ENCODE data around the gene COL11A2. TPM values are rescaled to one million over a fixed set of nuclear protein-coding genes. Genes with fewer than 3 reads are reported as not detected.

COL11A2 gene
- total and polyA plus RNA-seq, 2 of the 13 experiments (the other 11 are each of a cell fraction or from before 2014, with no cell fraction given), result 0.55 TPM

- Histone ChIP-seq H3K9me3 (ENCODE audit: low read length) (no peaks in the 10 kb centered on the region), H3K27me3 (ENCODE audit: control insufficient read depth in 1 of 2, insufficient read depth in 2 of 2, low read length in 2 of 2) (peaks cover 3 to 5% of the 10 kb centered on the region in 2 experiments; a peak in 3 of 5 replicates), H3K27ac (ENCODE audit: extremely low read length, insufficient read depth, low read length) (no peak overlapping the region), H3K4me2 (ENCODE audit: low read depth, low read length) (no peak overlapping the region), H2AFZ (ENCODE audit: low read length) (no peak overlapping the region), H3K9ac (ENCODE audit: insufficient read depth, low read depth, low read length) (no peak overlapping the region), H4K20me1 (ENCODE audit: insufficient read depth, low read length) (no peaks in the 10 kb centered on the region), H3K79me2 (ENCODE audit: insufficient read depth, low read length) (no peaks in the 10 kb centered on the region), H3K4me1 (ENCODE audit: insufficient read depth, low read length) (peaks cover 23% of the 10 kb centered on the region), H3K4me3 (replicated peaks in 1 of 3; ENCODE audit: insufficient read depth in 1 of 3, low read depth in 2 of 3, low read length in 3 of 3) (no peak overlapping the region), H3K36me3 (replicated peaks in 1 of 2; ENCODE audit: control insufficient read depth in 1 of 2, insufficient read depth in 2 of 2, low read length in 2 of 2) (no peaks in the 10 kb centered on the region)
- ChIA-PET CTCF (ENCODE audit: low intra/inter-chr PET ratio, low total read pairs) (no interaction called here), POLR2A (no interaction called here)
- BruUV-seq (replicated peaks), result no TSS peak
- WGBS (ENCODE audit: low lambda C conversion rate), result 28% methylated on average over 6 of the region's 6 CpGs
- DNase-seq (ENCODE audit: low spot score) (no peak), FAIRE-seq (no peak), ATAC-seq (no peak)
- intact Hi-C loops (cut with micrococcal nuclease; ENCODE audit: unreplicated experiment) (no loop called here), in situ Hi-C loops (cut with HindIII; ENCODE audit: extremely low pct_ligation_motif_present, low pct_unique_long_range_greater_than_20kb) (loop anchor here (10.0 kb wide), 1 partner anchor 153 kb away; no protein-coding TSS in a partner anchor)
- TF ChIP-seq JARID2 (CRISPR knock-in tag; IDR thresholded peaks at IDR 0.05; ENCODE audit: insufficient replicate concordance) (no peak), CEBPZ (IDR thresholded peaks at IDR 0.05; ENCODE audit: low read length) (no peak), ZSCAN12 (CRISPR knock-in tag; IDR thresholded peaks at IDR 0.05) (no peak), TCF7L2 (IDR thresholded peaks at IDR 0.05; ENCODE audit: low read depth, low read length) (no peak), CCDC6 (CRISPR knock-in tag; IDR thresholded peaks at IDR 0.05) (no peak), NFE2 (CRISPR knock-in tag; IDR thresholded peaks at IDR 0.05) (no peak), CEBPG (CRISPR knock-in tag; IDR thresholded peaks at IDR 0.05) (no peak), KMT2A (CRISPR knock-in tag; IDR thresholded peaks at IDR 0.05) (no peak), IKZF4 (CRISPR knock-in tag; IDR thresholded peaks at IDR 0.05; ENCODE audit: borderline replicate concordance, low read depth, not compliant biosample characterization) (no peak), ZBTB39 (CRISPR knock-in tag; IDR thresholded peaks at IDR 0.05) (no peak), YEATS4 (CRISPR knock-in tag; IDR thresholded peaks at IDR 0.05; ENCODE audit: borderline replicate concordance) (no peak), KLF16 (CRISPR knock-in tag; IDR thresholded peaks at IDR 0.05) (no peak), MYNN (CRISPR knock-in tag; IDR thresholded peaks at IDR 0.05; ENCODE audit: low read depth) (no peak), ATF1 (CRISPR knock-in tag; IDR thresholded peaks at IDR 0.05) (no peak), ZNF549 (CRISPR knock-in tag; IDR thresholded peaks at IDR 0.05) (no peak), NCOA2 (CRISPR knock-in tag; IDR thresholded peaks at IDR 0.05) (no peak), ZBTB14 (CRISPR knock-in tag; IDR thresholded peaks at IDR 0.05) (no peak), DMAP1 (CRISPR knock-in tag; IDR thresholded peaks at IDR 0.05) (no peak)
Measured at GRCh38 chr6:33168284-33168601, 24.0 kb downstream of the COL11A2 start.
